HepG2 (cell line): ENCODE results near the gene KIFAP3. TPM values are rescaled to one million over a fixed set of nuclear protein-coding genes. Genes with fewer than 3 reads are reported as not detected.

ENCODE experiments used
- ATAC-seq: fragments of 200-7000 bp; cut with Tn5 transposase; 3 replicates; pipeline ENCODE4 v1.9.1; 2020; ENCODE audit warnings: mild to moderate bottlenecking, moderate library complexity
- BruUV-seq: library from RNA; stranded (reverse); fragments of 400-500 nt; replicated peaks from 2 replicates; lab custom pipeline; 2021; lab: Mats Ljungman, UMichigan
- CTCF ChIA-PET: fragments of 300-600 bp; formaldehyde crosslinking; extraction: SDS; loops from one replicate; lab custom pipeline; 2021; ENCODE audit warnings: low total read pairs, inconsistent platforms, low intra/inter-chr PET ratio; lab: Yijun Ruan, JAX
- POLR2A ChIA-PET: fragments of 350-600 bp; sonication (Branson Sonifier 250); formaldehyde crosslinking; loops from one replicate; lab custom pipeline; 2020; ENCODE audit warnings: antibody characterized with exemption, inconsistent platforms; lab: Yijun Ruan, JAX
- DNase-seq: peaks from one replicate; pipeline ENCODE4 v3.0.0-alpha.2; 2015; ENCODE audit warnings: low spot score
- FAIRE-seq: peaks from 3 replicates; lab custom pipeline; 2011; peaks lifted over from hg19 to GRCh38; lab: Jason Lieb, UNC
- H2AFZ ChIP-seq: one replicate; pipeline ENCODE4 v1.6.1; 2011; ENCODE audit warnings: low read length, inconsistent platforms
- H3K27ac ChIP-seq: fragments of 300-600 bp; 3 replicates; pipeline ENCODE4 v1.8.0; 2011; ENCODE audit warnings: mixed run types, mild to moderate bottlenecking, mixed read lengths, low read length, inconsistent platforms; ENCODE audit not compliant: insufficient read depth; ENCODE audit errors: extremely low read length
- H3K27me3 ChIP-seq, 2 experiments: fragments of 200-600 bp in 1 of 2; 2 replicates in 1 of 2; 3 replicates in 1 of 2; pipeline versions ENCODE4 v1.6.0 to v1.8.0; 2011; ENCODE audit warnings: low read length in 2 of 2, mild to moderate bottlenecking in 2 of 2, moderate library complexity in 2 of 2, inconsistent platforms in 1 of 2; ENCODE audit not compliant: insufficient read depth in 2 of 2, control insufficient read depth in 1 of 2
- H3K36me3 ChIP-seq, 2 experiments: fragments of 200-600 bp in 1 of 2; replicated peaks in 1 of 2; 2 replicates in 1 of 2; 3 replicates in 1 of 2; pipeline versions ENCODE4 v1.5.1 to v1.8.0; 2011; ENCODE audit warnings: low read length in 2 of 2, inconsistent platforms in 1 of 2; ENCODE audit not compliant: insufficient read depth in 2 of 2, control insufficient read depth in 1 of 2
- H3K4me1 ChIP-seq: 2 replicates; pipeline ENCODE4 v1.5.1; 2012; ENCODE audit warnings: low read length, inconsistent platforms; ENCODE audit not compliant: insufficient read depth
- H3K4me2 ChIP-seq: 2 replicates; pipeline ENCODE4 v1.6.0; 2011; ENCODE audit warnings: low read depth, low read length, inconsistent platforms
- H3K4me3 ChIP-seq, 3 experiments: fragments of 200-600 bp in 1 of 3; sonication (generic), shearing (Covaris generic) in 1 of 3; replicated peaks in 1 of 3; 2 replicates each; pipeline ENCODE4 v1.5.1; 2011 to 2016; ENCODE audit warnings: low read length in 3 of 3, inconsistent platforms in 2 of 3, low read depth in 2 of 3, mild to moderate bottlenecking in 2 of 3, control low read depth in 1 of 3, mixed read lengths in 1 of 3; ENCODE audit not compliant: insufficient read depth in 1 of 3
- H3K79me2 ChIP-seq: one replicate; pipeline ENCODE4 v1.6.1; 2011; ENCODE audit warnings: low read length, inconsistent platforms; ENCODE audit not compliant: insufficient read depth
- H3K9ac ChIP-seq: 2 replicates; pipeline ENCODE4 v1.6.0; 2011; ENCODE audit warnings: mild to moderate bottlenecking, low read depth, low read length, inconsistent platforms; ENCODE audit not compliant: insufficient read depth
- H3K9me3 ChIP-seq: 2 replicates; pipeline ENCODE4 v1.5.1; 2012; ENCODE audit warnings: mild to moderate bottlenecking, low read length
- H4K20me1 ChIP-seq: 2 replicates; pipeline ENCODE4 v1.6.0; 2011; ENCODE audit warnings: inconsistent platforms, mild to moderate bottlenecking, low read length, moderate library complexity; ENCODE audit not compliant: insufficient read depth
- AHR ChIP-seq: IDR thresholded peaks from 2 replicates; pipeline ENCODE4 v1.6.1; 2018; ENCODE audit warnings: missing genetic modification reagents, missing compliant biosample characterization
- ATF7 ChIP-seq, 2 experiments: fragments of 450-650 bp in 1 of 2; sonication (generic) in 1 of 2; formaldehyde crosslinking in 1 of 2; IDR thresholded peaks; 2 replicates each; pipeline versions ENCODE4 v1.4.0 to v1.6.1; 2016 to 2020; ENCODE audit warnings: antibody characterized with exemption in 1 of 2, mild to moderate bottlenecking in 1 of 2, missing genetic modification reagents in 1 of 2
- CREB1 ChIP-seq, 2 experiments: fragments of 450-650 bp in 1 of 2; IDR thresholded peaks; 2 replicates each; pipeline ENCODE4 v1.6.1; 2016 to 2017; ENCODE audit warnings: control low read depth in 1 of 2, mild to moderate bottlenecking in 1 of 2, missing compliant biosample characterization in 1 of 2, missing genetic modification characterization in 1 of 2
- EP300 ChIP-seq, 3 experiments: sonication (generic) in 1 of 3; formaldehyde crosslinking in 1 of 3; IDR thresholded peaks; 2 replicates each; pipeline versions ENCODE4 v1.5.1 to v1.6.1; 2011 to 2020; ENCODE audit warnings: low read depth in 2 of 3, low read length in 2 of 3, borderline replicate concordance in 1 of 3, improper control_type of control experiment in 1 of 3, mild to moderate bottlenecking in 1 of 3, missing genetic modification reagents in 1 of 3, moderate library complexity in 1 of 3
- HNRNPK ChIP-seq: fragments of 200-400 bp; formaldehyde crosslinking; IDR thresholded peaks from 2 replicates; pipeline ENCODE4 v1.6.1; 2018; ENCODE audit warnings: low read length, low read depth, moderate library complexity, mild to moderate bottlenecking; ENCODE audit not compliant: poor library complexity, severe bottlenecking
- NR2F1 ChIP-seq, 2 experiments: fragments of 450-650 bp in 1 of 2; formaldehyde crosslinking in 1 of 2; IDR thresholded peaks; 2 replicates each; pipeline versions ENCODE4 v1.5.0 to v1.6.1; 2016 to 2020; ENCODE audit warnings: mild to moderate bottlenecking in 1 of 2, missing compliant biosample characterization in 1 of 2, missing genetic modification reagents in 1 of 2, moderate library complexity in 1 of 2
- SRY ChIP-seq: sonication (generic); formaldehyde crosslinking; IDR thresholded peaks from 2 replicates; pipeline ENCODE4 v1.8.0; 2022; ENCODE audit warnings: mild to moderate bottlenecking, missing genetic modification reagents
- TERF1 ChIP-seq: sonication (generic); formaldehyde crosslinking; IDR thresholded peaks from 2 replicates; pipeline ENCODE4 v1.8.0; 2022; ENCODE audit warnings: mild to moderate bottlenecking, missing genetic modification reagents, moderate library complexity
- ZEB1 ChIP-seq: IDR thresholded peaks from 2 replicates; pipeline ENCODE4 v1.6.1; 2012; ENCODE audit warnings: mild to moderate bottlenecking, low read depth, inconsistent platforms; ENCODE audit not compliant: insufficient replicate concordance
- ZGPAT ChIP-seq: IDR thresholded peaks from 2 replicates; pipeline ENCODE4 v1.6.1; 2016; ENCODE audit warnings: mild to moderate bottlenecking
- ZNF451 ChIP-seq: sonication (generic); formaldehyde crosslinking; IDR thresholded peaks from 2 replicates; pipeline ENCODE4 v1.5.0; 2020; ENCODE audit warnings: mild to moderate bottlenecking, missing genetic modification reagents
- ZNF558 ChIP-seq: sonication (generic); formaldehyde crosslinking; IDR thresholded peaks from 2 replicates; pipeline ENCODE4 v1.9.0; 2022; ENCODE audit warnings: mild to moderate bottlenecking, missing genetic modification reagents, borderline replicate concordance
- ZNF709 ChIP-seq: sonication (generic); formaldehyde crosslinking; IDR thresholded peaks from 2 replicates; pipeline ENCODE4 v1.5.0; 2020; ENCODE audit warnings: mild to moderate bottlenecking, missing genetic modification reagents
- WGBS: methylation state at CpG from one replicate; pipeline ENCODE4 v1.1.6; 2017; ENCODE audit warnings: low lambda C conversion rate; 5-methylcytosine and 5-hydroxymethylcytosine counted together
- in situ Hi-C: cut with HindIII; loops from 2 replicates; pipeline ENCODE4 v1.10.0; 2017; ENCODE audit warnings: low pct_unique_long_range_greater_than_20kb; ENCODE audit not compliant: extremely low pct_ligation_motif_present
- intact Hi-C: fragments of 100-400 bp; cut with micrococcal nuclease; formaldehyde crosslinking; loops from one replicate; pipeline ENCODE4 v1.10.0; 2022; ENCODE audit not compliant: unreplicated experiment
- polyA plus RNA-seq, 8 experiments: library from polyadenylated mRNA; depleted of rRNA in 3 of 8; stranded (reverse) in 7 of 8; unstranded in 1 of 8; fragments of >200 nt; fragmentation: Illumina TruSeq in 4 of 8; extraction: Trizol in 4 of 8; gene quantifications; 2 replicates each; pipeline versions ENCODE4 v1.2.1 to v1.2.3, GENCODE V29; 2011 to 2016; ENCODE audit warnings: low read depth in 4 of 8, missing spikeins in 1 of 8, mixed read lengths in 1 of 8; ENCODE audit not compliant: insufficient read depth in 1 of 8
- total RNA-seq, 5 experiments: library from RNA; depleted of rRNA; stranded (reverse); fragments of >200 nt; fragmentation: Illumina TruSeq; extraction: Trizol; gene quantifications; 2 replicates each; pipeline ENCODE4 v1.2.3, GENCODE V29; 2016; ENCODE audit warnings: low read depth in 1 of 5

Gene KIFAP3
- total and polyA plus RNA-seq, 2 of the 13 experiments (the other 11 are each of a cell fraction or from before 2014, with no cell fraction given): 3.4 to 10.0 TPM

GRCh38 chr1:170086399-170087032 is 12.0 kb upstream of the KIFAP3 start:
- no peaks in the 10 kb centered on the region for H4K20me1 ChIP-seq
- ATAC-seq (no peak), FAIRE-seq (no peak), DNase-seq (no peak)
- no peak overlapping the region for H2AFZ ChIP-seq
- no peaks in the 10 kb centered on the region for H3K36me3 ChIP-seq
- ChIA-PET CTCF (no interaction called here), POLR2A (no interaction called here)
- H3K4me1 ChIP-seq: no peaks in the 10 kb centered on the region
- no peaks in the 10 kb centered on the region for H3K27me3 ChIP-seq
- H3K9ac ChIP-seq: no peak overlapping the region
- no TSS peak for BruUV-seq
- H3K4me2 ChIP-seq: no peak overlapping the region
- WGBS: 0% methylated on average over 2 of the region's 2 CpGs
- in situ Hi-C loops: no loop called here
- H3K79me2 ChIP-seq: no peaks in the 10 kb centered on the region
- intact Hi-C loops: no loop called here
- TF ChIP-seq ZNF451 (no peak), ZGPAT (CRISPR knock-in tag) (no peak), ZNF558 (CRISPR knock-in tag) (no peak), ZNF709 (CRISPR knock-in tag) (no peak), NR2F1 (CRISPR knock-in tag; IDR thresholded peaks at IDR 0.05) (no peak), HNRNPK (peak; percentile 69)
- no peaks in the 10 kb centered on the region for H3K9me3 ChIP-seq
- no peak overlapping the region for H3K27ac ChIP-seq
- H3K4me3 ChIP-seq: no peak overlapping the region

- Histone ChIP-seq H3K79me2 (no peaks in the 10 kb centered on the region), H3K27ac (no peak overlapping the region), H3K9me3 (no peaks in the 10 kb centered on the region), H3K4me1 (no peaks in the 10 kb centered on the region), H4K20me1 (no peaks in the 10 kb centered on the region), H3K4me2 (no peak overlapping the region), H3K4me3 (no peak overlapping the region), H3K36me3 (no peaks in the 10 kb centered on the region), H3K27me3 (no peaks in the 10 kb centered on the region), H3K9ac (no peak overlapping the region), H2AFZ (no peak overlapping the region)
- ChIA-PET CTCF (no interaction called here), POLR2A (no interaction called here)
- in situ Hi-C loops: no loop called here
- WGBS: 3% methylated on average over 2 of the region's 2 CpGs
- ATAC-seq (no peak), FAIRE-seq (no peak), DNase-seq (no peak)
- intact Hi-C loops: no loop called here
- TF ChIP-seq CREB1 (IDR thresholded peaks at IDR 0.05): peak; percentile 75
- TF ChIP-seq CREB1 (CRISPR knock-in tag; IDR thresholded peaks at IDR 0.05): no peak
- TF ChIP-seq ZEB1: no peak
- no peak for TF ChIP-seq AHR
- peak; percentile 78 for TF ChIP-seq ATF7 (IDR thresholded peaks at IDR 0.05)
- no peak for TF ChIP-seq ATF7 (CRISPR knock-in tag; IDR thresholded peaks at IDR 0.05)
- TF ChIP-seq EP300 (IDR thresholded peaks at IDR 0.05; ENCODE audit: low read depth in 2 of 2, low read length in 2 of 2): no peak
- no peak for TF ChIP-seq EP300 (CRISPR knock-in tag; IDR thresholded peaks at IDR 0.05; ENCODE audit: borderline replicate concordance)
- TF ChIP-seq TERF1 (CRISPR knock-in tag): no peak
- TF ChIP-seq SRY (CRISPR knock-in tag): no peak
- BruUV-seq: no TSS peak
Measured at GRCh38 chr1:170085091-170085490, 10.6 kb upstream of the KIFAP3 start.
